Gastrocnemius medialis (tissue), 4 donors: ENCODE data around the gene SGSM2. TPM values are rescaled to one million over a fixed set of nuclear protein-coding genes. Genes with fewer than 3 reads are reported as not detected.

Experiments
- ATAC-seq, 2 donors: fragments of 150-250 bp; one replicate each; pipeline ENCODE4 v1.9.1; 2016
- DNase-seq, 2 donors: peaks; one replicate each; pipeline ENCODE4 v3.0.0-alpha.2; 2019
- H3K27ac ChIP-seq, 4 donors: fragments of 200-600 bp; sonication (generic); 1 replicate in 1 of 4; 2 replicates in 3 of 4; pipeline ENCODE4 v1.5.1; 2016 to 2018; ENCODE audit warnings: mild to moderate bottlenecking in 2 of 4, moderate library complexity in 1 of 4
- H3K27me3 ChIP-seq, 3 donors: fragments of 200-600 bp; sonication (generic) in 2 of 3; 1 replicate in 1 of 3; 2 replicates in 2 of 3; pipeline versions ENCODE4 v1.5.1 to v1.6.0; 2016 to 2019; ENCODE audit warnings: mild to moderate bottlenecking in 1 of 3, moderate library complexity in 1 of 3
- H3K36me3 ChIP-seq, 2 donors: fragments of 200-600 bp; sonication (generic) in 1 of 2; one replicate each; pipeline ENCODE4 v1.5.1; 2017 to 2018
- H3K4me1 ChIP-seq, 2 donors: fragments of 200-600 bp; sonication (generic) in 1 of 2; one replicate each; pipeline ENCODE4 v1.5.1; 2016 to 2017; ENCODE audit warnings: mild to moderate bottlenecking in 2 of 2
- H3K4me3 ChIP-seq, 4 donors: fragments of 200-600 bp; sonication (generic) in 3 of 4; 1 replicate in 1 of 4; 2 replicates in 3 of 4; pipeline ENCODE4 v1.5.1; 2016 to 2019; ENCODE audit warnings: mild to moderate bottlenecking in 2 of 4
- H3K9me3 ChIP-seq, 3 donors: fragments of 200-600 bp; sonication (generic) in 2 of 3; 1 replicate in 1 of 3; 2 replicates in 2 of 3; pipeline ENCODE4 v1.5.1; 2016 to 2019
- CTCF ChIP-seq, 5 experiments: fragments of 450-650 bp in 3 of 5; fragments of 200-600 bp in 2 of 5; sonication (generic) in 2 of 5; IDR thresholded peaks in 4 of 5; conservative IDR thresholded peaks in 1 of 5; 1 replicate in 4 of 5; 2 replicates in 1 of 5; pipeline ENCODE4 v1.5.1; 2016 to 2019; ENCODE audit warnings: antibody characterized with exemption in 5 of 5, mild to moderate bottlenecking in 3 of 5, moderate library complexity in 3 of 5
- POLR2A ChIP-seq, 2 donors: fragments of 450-650 bp; IDR thresholded peaks; one replicate each; pipeline ENCODE4 v1.6.1; 2017; ENCODE audit warnings: antibody characterized with exemption in 2 of 2, mild to moderate bottlenecking in 2 of 2, moderate library complexity in 2 of 2
- in situ Hi-C, 4 donors: fragments of 200-750 bp; cut with MboI; loops; one replicate each; pipeline versions ENCODE4 v1.15.0 to v1.8.0; 2017; ENCODE audit warnings: low sequenced_read_pairs in 4 of 4
- intact Hi-C: fragments of 100-400 bp; cut with DNase I; formaldehyde crosslinking; loops from one replicate; pipeline ENCODE4 v1.15.1; 2023; ENCODE audit warnings: low total_unique reads
- total RNA-seq, 4 donors: library from RNA; depleted of rRNA; stranded (reverse); fragments of >200 nt; gene quantifications; one replicate each; pipeline versions ENCODE4 v1.1.0 to v1.2.3, GENCODE V29; 2016

SGSM2 gene
- total RNA-seq, 4 donors from 2014 or later = 6.1 to 20.1 (median 9.6) TPM

- no peaks in the 10 kb centered on the region for H3K9me3 ChIP-seq
- H3K27me3 ChIP-seq = no peaks in the 10 kb centered on the region
- H3K36me3 ChIP-seq = peaks cover 0 to 17% of the 10 kb centered on the region in 2 donors
- ATAC-seq = no peak
- intact Hi-C loops (no loop called here), in situ Hi-C loops (loop anchor here in 1 of 4 donors (25.0 kb wide), 1 partner anchor 289 kb away; the partner anchor contains the start of gene CLUH)
- TF ChIP-seq POLR2A (IDR thresholded peaks at IDR 0.05) (no peak), CTCF (IDR thresholded peaks at IDR 0.05 in 4 of 5, conservative IDR thresholded peaks at IDR 0.05 in 1 of 5) (no peak)
- peaks cover 9 to 16% of the 10 kb centered on the region in 2 donors for H3K4me1 ChIP-seq
- DNase-seq = no peak
- H3K27ac ChIP-seq = no peak overlapping the region
- no peak overlapping the region for H3K4me3 ChIP-seq
Measured at GRCh38 chr17:2423271-2423670, 86.0 kb downstream of the SGSM2 start.

GRCh38 chr17:2427215-2427614 is 89.9 kb downstream of the SGSM2 start:
- H3K4me3 ChIP-seq = no peak overlapping the region
- intact Hi-C loops = no loop called here
- H3K9me3 ChIP-seq = no peaks in the 10 kb centered on the region
- DNase-seq = no peak
- no peak overlapping the region for H3K27ac ChIP-seq
- no peak for ATAC-seq
- TF ChIP-seq POLR2A (IDR thresholded peaks at IDR 0.05) (no peak), CTCF (IDR thresholded peaks at IDR 0.05 in 4 of 5, conservative IDR thresholded peaks at IDR 0.05 in 1 of 5) (no peak)
- in situ Hi-C loops = loop anchor here in 1 of 4 donors (5.0 kb wide), 1 partner anchor 50 kb away; no protein-coding TSS in a partner anchor
- no peaks in the 10 kb centered on the region for H3K27me3 ChIP-seq
- no peaks in the 10 kb centered on the region for H3K36me3 ChIP-seq
- H3K4me1 ChIP-seq = peaks cover 3 to 10% of the 10 kb centered on the region in 2 donors

- H3K27me3 ChIP-seq = no peaks in the 10 kb centered on the region
- peaks cover 3 to 10% of the 10 kb centered on the region in 2 donors for H3K4me1 ChIP-seq
- DNase-seq (no peak), ATAC-seq (no peak)
- H3K9me3 ChIP-seq = no peaks in the 10 kb centered on the region
- TF ChIP-seq CTCF (IDR thresholded peaks at IDR 0.05 in 4 of 5, conservative IDR thresholded peaks at IDR 0.05 in 1 of 5) = no peak
- no peaks in the 10 kb centered on the region for H3K36me3 ChIP-seq
- in situ Hi-C loops = loop anchor here in 1 of 4 donors (5.0 kb wide), 1 partner anchor 51 kb away; no protein-coding TSS in a partner anchor
- intact Hi-C loops = no loop called here
- no peak overlapping the region for H3K4me3 ChIP-seq
- no peak overlapping the region for H3K27ac ChIP-seq
Measured at GRCh38 chr17:2427910-2428309, 90.6 kb downstream of the SGSM2 start.

Other genes starting within 250 kb of the SGSM2 start
- gene SMG6, start 33.7 kb upstream of the SGSM2 start, total RNA-seq = 10 to 100 TPM; 20.5 to 27.8 (median 23.0) TPM
- 10 to 100 TPM in 2 of 4 donors, 1 to 10 TPM in 2; 3.0 to 20.0 (median 10.7) TPM for gene SRR, start 33.6 kb upstream of the SGSM2 start, total RNA-seq
- 10 to 100 TPM; 76.7 to 94.1 (median 84.7) TPM for gene TSR1, start 1.0 kb upstream of the SGSM2 start, total RNA-seq
- gene MNT, start 63.6 kb downstream of the SGSM2 start, total RNA-seq = 1 to 10 TPM; 2.9 to 5.4 (median 4.2) TPM
- 10 to 100 TPM; 18.2 to 59.7 (median 25.4) TPM for gene METTL16, start 174.4 kb downstream of the SGSM2 start, total RNA-seq